Activated naive CD4-positive, alpha-beta T cell treated with anti-CD3 and anti-CD28 coated beads, Interleukin-2, amount 50 U/mL, for 24 hours (primary cell): ENCODE measurements around the gene PKNOX2.

Experiments
- H3K27ac Mint-ChIP-seq: one replicate; pipeline ENCODE4 v1.8.0; 2021; ENCODE audit warnings: mild to moderate bottlenecking, mixed read lengths
- H3K27me3 Mint-ChIP-seq: one replicate; pipeline ENCODE4 v1.8.0; 2021; ENCODE audit warnings: mixed read lengths
- H3K36me3 Mint-ChIP-seq: one replicate; pipeline ENCODE4 v1.8.0; 2021; ENCODE audit warnings: mixed read lengths
- H3K4me1 Mint-ChIP-seq: one replicate; pipeline ENCODE4 v1.8.0; 2021; ENCODE audit warnings: mixed read lengths
- H3K4me3 Mint-ChIP-seq: one replicate; pipeline ENCODE4 v1.8.0; 2021; ENCODE audit warnings: mild to moderate bottlenecking, mixed read lengths
- H3K9me3 Mint-ChIP-seq: one replicate; pipeline ENCODE4 v1.8.0; 2021; ENCODE audit warnings: mixed read lengths

The PKNOX2 gene

GRCh38 chr11:125226031-125226430 is 61.5 kb downstream of the PKNOX2 start:
- Mint-ChIP-seq H3K27ac (no peak overlapping the region), H3K9me3 (no peaks in the 10 kb centered on the region), H3K4me1 (no peaks in the 10 kb centered on the region), H3K36me3 (no peaks in the 10 kb centered on the region), H3K4me3 (no peak overlapping the region), H3K27me3 (peaks cover 1% of the 10 kb centered on the region)

GRCh38 chr11:125226706-125227105 is 62.2 kb downstream of the PKNOX2 start:
- Mint-ChIP-seq H3K4me1 (no peaks in the 10 kb centered on the region), H3K36me3 (no peaks in the 10 kb centered on the region), H3K9me3 (no peaks in the 10 kb centered on the region), H3K27ac (no peak overlapping the region), H3K4me3 (no peak overlapping the region), H3K27me3 (peaks cover 1% of the 10 kb centered on the region)

DNA sequence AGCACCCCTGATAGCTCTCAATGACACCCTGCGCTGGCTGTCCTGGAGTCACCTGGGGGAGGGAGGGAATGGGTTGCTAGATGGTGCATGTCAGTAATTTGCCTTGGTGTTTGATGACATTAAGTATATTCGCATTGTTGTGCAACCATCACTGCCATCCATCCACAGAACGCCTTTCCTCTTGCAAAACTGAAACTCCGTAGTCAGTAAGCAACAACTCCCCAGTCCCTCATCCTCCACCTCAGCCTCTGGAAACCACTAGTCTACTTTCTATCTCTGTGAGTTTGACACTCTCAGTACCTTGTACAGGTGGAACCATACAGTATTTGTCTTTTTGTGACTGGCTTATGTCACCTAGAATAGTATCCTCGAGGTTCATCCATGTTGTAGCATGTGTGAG is 62.6 kb downstream of the PKNOX2 start:
- Mint-ChIP-seq H3K9me3 (no peaks in the 10 kb centered on the region), H3K27ac (no peak overlapping the region), H3K4me1 (no peaks in the 10 kb centered on the region), H3K36me3 (no peaks in the 10 kb centered on the region), H3K27me3 (peaks cover 1% of the 10 kb centered on the region), H3K4me3 (no peak overlapping the region)

DNA sequence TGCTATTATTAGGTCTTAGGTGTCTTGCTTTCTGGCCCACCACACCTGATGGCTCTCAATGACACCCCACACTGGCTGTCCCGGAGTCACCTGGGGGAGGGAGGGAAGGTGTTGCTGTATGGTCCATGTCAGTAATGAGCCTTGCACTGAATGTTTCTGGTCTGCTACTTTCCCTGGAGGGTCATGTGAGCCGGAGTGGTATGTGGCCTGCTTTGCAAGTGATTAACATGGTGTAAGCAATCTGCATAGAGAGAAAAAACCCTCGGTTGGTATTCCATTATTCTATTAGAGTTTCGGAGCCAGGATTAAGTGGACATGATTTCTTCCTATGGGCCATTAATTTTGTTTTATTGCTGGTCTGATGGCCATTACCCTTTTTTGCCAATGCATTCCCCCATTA is 63.9 kb downstream of the PKNOX2 start:
- H3K36me3 Mint-ChIP-seq: no peaks in the 10 kb centered on the region
- no peaks in the 10 kb centered on the region for H3K4me1 Mint-ChIP-seq
- H3K27me3 Mint-ChIP-seq: peaks cover 1% of the 10 kb centered on the region
- H3K9me3 Mint-ChIP-seq: no peaks in the 10 kb centered on the region
- H3K4me3 Mint-ChIP-seq: no peak overlapping the region
- H3K27ac Mint-ChIP-seq: no peak overlapping the region

DNA sequence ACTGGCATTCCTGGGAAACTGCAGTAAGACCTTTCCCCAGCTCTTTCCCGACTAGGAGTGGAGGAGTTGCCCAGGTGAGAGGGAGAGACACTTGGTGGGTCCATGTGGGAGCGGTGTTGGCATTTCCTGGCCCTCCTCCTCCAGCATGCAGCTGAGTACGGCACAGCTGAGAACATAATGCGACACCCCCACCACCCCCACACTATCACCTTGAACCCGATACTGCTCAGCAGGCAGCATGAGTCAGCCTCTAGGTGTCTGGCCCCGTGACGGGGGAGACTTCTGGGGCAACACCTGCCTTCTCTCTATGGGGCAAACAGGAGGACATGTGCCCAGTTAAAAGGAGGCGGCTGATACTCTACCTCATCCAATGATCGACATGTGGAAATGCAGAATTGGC is 64.4 kb downstream of the PKNOX2 start:
- Mint-ChIP-seq H3K27ac (no peak overlapping the region), H3K36me3 (no peaks in the 10 kb centered on the region), H3K9me3 (no peaks in the 10 kb centered on the region), H3K4me1 (no peaks in the 10 kb centered on the region), H3K4me3 (no peak overlapping the region), H3K27me3 (peaks cover 4% of the 10 kb centered on the region)

GRCh38 chr11:125229916-125230315 is 65.4 kb downstream of the PKNOX2 start:
- no peaks in the 10 kb centered on the region for H3K36me3 Mint-ChIP-seq
- no peaks in the 10 kb centered on the region for H3K4me1 Mint-ChIP-seq
- H3K27me3 Mint-ChIP-seq: peaks cover 5% of the 10 kb centered on the region
- no peak overlapping the region for H3K27ac Mint-ChIP-seq
- no peak overlapping the region for H3K4me3 Mint-ChIP-seq
- no peaks in the 10 kb centered on the region for H3K9me3 Mint-ChIP-seq

GRCh38 chr11:125233116-125233515 is 68.6 kb downstream of the PKNOX2 start:
- no peak overlapping the region for H3K27ac Mint-ChIP-seq
- no peaks in the 10 kb centered on the region for H3K9me3 Mint-ChIP-seq
- no peaks in the 10 kb centered on the region for H3K36me3 Mint-ChIP-seq
- no peak overlapping the region for H3K4me3 Mint-ChIP-seq
- H3K4me1 Mint-ChIP-seq: no peaks in the 10 kb centered on the region
- peaks cover 5% of the 10 kb centered on the region for H3K27me3 Mint-ChIP-seq

- no peak overlapping the region for H3K4me3 Mint-ChIP-seq
- H3K4me1 Mint-ChIP-seq: no peaks in the 10 kb centered on the region
- peaks cover 5% of the 10 kb centered on the region for H3K27me3 Mint-ChIP-seq
Observed at GRCh38 chr11:125233736-125234275, 69.3 kb downstream of the PKNOX2 start.

DNA sequence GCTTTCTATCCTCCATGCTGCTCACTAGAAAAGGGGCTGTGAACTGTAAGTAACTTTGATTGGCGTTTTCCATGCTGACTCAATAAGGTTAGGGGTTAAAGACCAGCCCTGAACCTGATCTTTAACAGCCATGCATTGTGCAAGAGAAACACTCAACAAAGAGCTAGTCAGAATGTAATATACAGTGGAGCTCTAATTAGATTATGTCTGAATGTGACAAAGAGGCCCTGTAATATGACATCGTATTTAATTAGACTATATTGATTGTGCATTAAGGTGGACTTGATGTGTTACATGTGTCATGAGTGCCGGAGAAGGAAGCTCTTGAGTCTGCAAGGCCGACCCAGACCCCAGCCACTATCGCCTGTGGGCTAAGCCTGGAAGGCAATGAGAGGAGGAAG is 70.5 kb downstream of the PKNOX2 start:
- Mint-ChIP-seq H3K27me3 (peaks cover 7% of the 10 kb centered on the region), H3K36me3 (no peaks in the 10 kb centered on the region), H3K9me3 (no peaks in the 10 kb centered on the region), H3K4me1 (no peaks in the 10 kb centered on the region), H3K4me3 (no peak overlapping the region), H3K27ac (no peak overlapping the region)

More at GRCh38 chr11:125233736-125234275, 69.3 kb downstream of the PKNOX2 start:
- H3K27ac Mint-ChIP-seq: no peak overlapping the region
- no peaks in the 10 kb centered on the region for H3K36me3 Mint-ChIP-seq
- H3K9me3 Mint-ChIP-seq: no peaks in the 10 kb centered on the region

GRCh38 chr11:125236072-125236825 is 71.7 kb downstream of the PKNOX2 start:
- no peaks in the 10 kb centered on the region for H3K36me3 Mint-ChIP-seq
- no peaks in the 10 kb centered on the region for H3K4me1 Mint-ChIP-seq
- no peaks in the 10 kb centered on the region for H3K9me3 Mint-ChIP-seq
- no peak overlapping the region for H3K4me3 Mint-ChIP-seq
- H3K27ac Mint-ChIP-seq: no peak overlapping the region
- H3K27me3 Mint-ChIP-seq: peaks cover 9% of the 10 kb centered on the region

- H3K27ac Mint-ChIP-seq: no peak overlapping the region
- no peak overlapping the region for H3K4me3 Mint-ChIP-seq
- no peaks in the 10 kb centered on the region for H3K36me3 Mint-ChIP-seq
- peaks cover 6% of the 10 kb centered on the region for H3K27me3 Mint-ChIP-seq
- no peaks in the 10 kb centered on the region for H3K9me3 Mint-ChIP-seq
- no peaks in the 10 kb centered on the region for H3K4me1 Mint-ChIP-seq
Observed at GRCh38 chr11:125239585-125240560, 75.3 kb downstream of the PKNOX2 start.

- Mint-ChIP-seq H3K27ac (no peak overlapping the region), H3K9me3 (no peaks in the 10 kb centered on the region), H3K4me3 (no peak overlapping the region), H3K4me1 (no peaks in the 10 kb centered on the region), H3K27me3 (peaks cover 6% of the 10 kb centered on the region), H3K36me3 (no peaks in the 10 kb centered on the region)
Observed at GRCh38 chr11:125241104-125241503, 76.6 kb downstream of the PKNOX2 start.

- Mint-ChIP-seq H3K9me3 (no peaks in the 10 kb centered on the region), H3K4me3 (no peak overlapping the region), H3K27ac (no peak overlapping the region), H3K36me3 (no peaks in the 10 kb centered on the region), H3K27me3 (peaks cover 7% of the 10 kb centered on the region), H3K4me1 (no peaks in the 10 kb centered on the region)
Observed at GRCh38 chr11:125242141-125242775, 77.7 kb downstream of the PKNOX2 start.

- Mint-ChIP-seq H3K4me1 (no peaks in the 10 kb centered on the region), H3K36me3 (no peaks in the 10 kb centered on the region), H3K27ac (no peak overlapping the region), H3K9me3 (no peaks in the 10 kb centered on the region), H3K4me3 (no peak overlapping the region), H3K27me3 (peaks cover 7% of the 10 kb centered on the region)
Observed at GRCh38 chr11:125244166-125244565, 79.6 kb downstream of the PKNOX2 start.

- no peaks in the 10 kb centered on the region for H3K4me1 Mint-ChIP-seq
- H3K27me3 Mint-ChIP-seq: peaks cover 5% of the 10 kb centered on the region
- no peaks in the 10 kb centered on the region for H3K9me3 Mint-ChIP-seq
- no peak overlapping the region for H3K4me3 Mint-ChIP-seq
- H3K36me3 Mint-ChIP-seq: no peaks in the 10 kb centered on the region
- H3K27ac Mint-ChIP-seq: no peak overlapping the region
Observed at GRCh38 chr11:125245299-125245698, 80.7 kb downstream of the PKNOX2 start.
